Measurements from ENCODE around the gene SGPL1.

SGPL1 gene

DNA sequence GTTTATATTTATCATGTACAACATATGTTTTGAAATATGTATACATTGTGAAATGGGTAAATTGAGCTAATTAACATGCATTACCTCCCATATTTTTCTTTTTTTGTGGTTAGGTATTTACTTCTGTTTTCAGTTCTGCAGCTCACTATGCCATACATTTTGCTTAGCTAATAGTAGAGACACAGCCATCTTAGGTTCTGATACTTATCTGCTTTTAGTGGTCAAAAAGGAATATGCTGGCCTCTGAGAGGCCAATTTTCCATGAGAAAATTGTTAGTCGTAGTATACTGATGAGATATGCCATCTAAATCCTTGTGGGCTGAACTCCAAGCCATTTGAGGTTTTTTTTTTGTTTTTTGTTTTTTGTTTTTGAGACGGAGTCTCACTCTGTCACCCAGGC is 31.0 kb downstream of the SGPL1 start:
- no peak overlapping the region for H3K4me2 ChIP-seq
- H3K36me3 ChIP-seq (ENCODE audit: insufficient read depth) = no peaks in the 10 kb centered on the region
- H3K27ac ChIP-seq = no peak overlapping the region
- peaks cover 9% of the 10 kb centered on the region for H3K4me1 ChIP-seq (ENCODE audit: low read depth, poor library complexity, severe bottlenecking)
- H2AFZ ChIP-seq (ENCODE audit: low read depth) = no peak overlapping the region
- H4K20me1 ChIP-seq (ENCODE audit: insufficient read depth) = no peaks in the 10 kb centered on the region
- H3K9ac ChIP-seq = no peak overlapping the region
- TF ChIP-seq, protein P1, sequence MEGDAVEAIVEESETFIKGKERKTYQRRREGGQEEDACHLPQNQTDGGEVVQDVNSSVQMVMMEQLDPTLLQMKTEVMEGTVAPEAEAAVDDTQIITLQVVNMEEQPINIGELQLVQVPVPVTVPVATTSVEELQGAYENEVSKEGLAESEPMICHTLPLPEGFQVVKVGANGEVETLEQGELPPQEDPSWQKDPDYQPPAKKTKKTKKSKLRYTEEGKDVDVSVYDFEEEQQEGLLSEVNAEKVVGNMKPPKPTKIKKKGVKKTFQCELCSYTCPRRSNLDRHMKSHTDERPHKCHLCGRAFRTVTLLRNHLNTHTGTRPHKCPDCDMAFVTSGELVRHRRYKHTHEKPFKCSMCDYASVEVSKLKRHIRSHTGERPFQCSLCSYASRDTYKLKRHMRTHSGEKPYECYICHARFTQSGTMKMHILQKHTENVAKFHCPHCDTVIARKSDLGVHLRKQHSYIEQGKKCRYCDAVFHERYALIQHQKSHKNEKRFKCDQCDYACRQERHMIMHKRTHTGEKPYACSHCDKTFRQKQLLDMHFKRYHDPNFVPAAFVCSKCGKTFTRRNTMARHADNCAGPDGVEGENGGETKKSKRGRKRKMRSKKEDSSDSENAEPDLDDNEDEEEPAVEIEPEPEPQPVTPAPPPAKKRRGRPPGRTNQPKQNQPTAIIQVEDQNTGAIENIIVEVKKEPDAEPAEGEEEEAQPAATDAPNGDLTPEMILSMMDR (conservative IDR thresholded peaks at IDR 0.05; ENCODE audit: low read depth, low read length) = no peak
- no peak overlapping the region for H3K4me3 ChIP-seq (IDR thresholded peaks at IDR 0.05; ENCODE audit: insufficient read depth, low read depth, low read length)
- no peaks in the 10 kb centered on the region for H3K27me3 ChIP-seq (ENCODE audit: insufficient read depth, low read depth)
- H3K79me2 ChIP-seq (ENCODE audit: insufficient read depth, low read depth) = no peaks in the 10 kb centered on the region

DNA sequence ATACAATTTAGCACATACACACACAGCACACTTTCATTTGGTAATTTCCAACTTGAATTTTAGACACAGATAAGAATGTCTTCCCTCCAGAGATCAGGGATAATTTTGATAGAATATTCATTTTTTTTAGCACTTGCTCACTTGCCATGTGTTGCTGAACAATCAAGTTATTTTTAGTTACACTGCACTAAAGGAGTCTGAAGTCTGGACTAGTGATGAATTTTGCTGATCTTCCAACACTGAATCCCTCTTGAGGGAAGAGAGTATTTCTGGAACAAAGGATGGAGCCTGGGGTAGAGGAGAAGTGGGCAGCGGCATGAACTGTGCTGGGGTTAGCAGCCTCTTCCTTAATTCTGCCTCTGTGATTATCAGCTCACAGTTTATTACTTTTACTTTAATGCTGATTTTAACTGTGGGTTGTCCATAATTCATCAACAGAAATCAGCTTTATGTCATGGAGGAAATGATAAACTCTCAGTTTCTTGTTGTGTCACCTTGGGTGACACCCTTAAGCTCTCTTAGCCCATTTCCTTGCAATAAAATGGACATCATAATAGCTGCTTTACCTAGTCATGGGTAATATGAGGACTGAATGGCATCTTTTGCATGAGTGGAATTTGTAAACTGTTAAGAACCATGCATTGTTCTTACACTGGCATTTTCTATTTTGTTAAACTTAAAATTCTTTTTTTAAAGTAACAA is 32.1 kb downstream of the SGPL1 start:
- H3K79me2 ChIP-seq (ENCODE audit: insufficient read depth, low read depth) = no peaks in the 10 kb centered on the region
- no peak overlapping the region for H2AFZ ChIP-seq (ENCODE audit: low read depth)
- TF ChIP-seq, protein P1 (conservative IDR thresholded peaks at IDR 0.05; ENCODE audit: low read depth, low read length) = no peak
- H3K27ac ChIP-seq = no peak overlapping the region
- H4K20me1 ChIP-seq (ENCODE audit: insufficient read depth) = no peaks in the 10 kb centered on the region
- H3K4me2 ChIP-seq = no peak overlapping the region
- H3K4me1 ChIP-seq (ENCODE audit: low read depth, poor library complexity, severe bottlenecking) = peaks cover 9% of the 10 kb centered on the region
- no peaks in the 10 kb centered on the region for H3K27me3 ChIP-seq (ENCODE audit: insufficient read depth, low read depth)
- H3K36me3 ChIP-seq (ENCODE audit: insufficient read depth) = no peaks in the 10 kb centered on the region
- H3K9ac ChIP-seq = no peak overlapping the region
- no peak overlapping the region for H3K4me3 ChIP-seq (IDR thresholded peaks at IDR 0.05; ENCODE audit: insufficient read depth, low read depth, low read length)

DNA sequence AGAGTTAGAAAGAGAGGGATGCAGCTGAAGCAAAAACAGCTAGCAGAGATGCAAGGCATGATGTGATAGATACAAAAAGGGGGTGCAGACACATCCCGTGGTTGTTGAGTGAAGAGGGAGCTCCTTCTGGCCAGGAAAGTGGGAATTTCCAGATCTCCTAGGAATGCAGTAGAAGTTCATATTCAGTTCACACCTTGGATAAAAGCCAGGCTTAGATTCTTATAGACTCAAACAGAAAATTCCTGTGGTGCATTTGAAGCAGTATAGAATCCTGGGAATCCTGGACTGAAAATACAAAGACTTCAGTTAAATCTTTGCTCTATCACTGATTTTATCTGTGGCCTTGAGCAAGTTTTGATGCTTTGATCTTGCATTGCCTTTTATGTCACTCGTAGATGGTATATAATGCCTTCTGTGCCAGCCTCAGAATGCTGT is 33.9 kb downstream of the SGPL1 start:
- Histone ChIP-seq H3K4me1 (ENCODE audit: low read depth, poor library complexity, severe bottlenecking) (peaks cover 15% of the 10 kb centered on the region), H2AFZ (ENCODE audit: low read depth) (no peak overlapping the region), H3K9ac (no peak overlapping the region), H3K27ac (no peak overlapping the region), H3K36me3 (ENCODE audit: insufficient read depth) (no peaks in the 10 kb centered on the region), H4K20me1 (ENCODE audit: insufficient read depth) (no peaks in the 10 kb centered on the region), H3K4me2 (no peak overlapping the region), H3K79me2 (ENCODE audit: insufficient read depth, low read depth) (no peaks in the 10 kb centered on the region), H3K27me3 (ENCODE audit: insufficient read depth, low read depth) (no peaks in the 10 kb centered on the region), H3K4me3 (IDR thresholded peaks at IDR 0.05; ENCODE audit: insufficient read depth, low read depth, low read length) (no peak overlapping the region)
- TF ChIP-seq, protein P1 (conservative IDR thresholded peaks at IDR 0.05; ENCODE audit: low read depth, low read length) = no peak

DNA sequence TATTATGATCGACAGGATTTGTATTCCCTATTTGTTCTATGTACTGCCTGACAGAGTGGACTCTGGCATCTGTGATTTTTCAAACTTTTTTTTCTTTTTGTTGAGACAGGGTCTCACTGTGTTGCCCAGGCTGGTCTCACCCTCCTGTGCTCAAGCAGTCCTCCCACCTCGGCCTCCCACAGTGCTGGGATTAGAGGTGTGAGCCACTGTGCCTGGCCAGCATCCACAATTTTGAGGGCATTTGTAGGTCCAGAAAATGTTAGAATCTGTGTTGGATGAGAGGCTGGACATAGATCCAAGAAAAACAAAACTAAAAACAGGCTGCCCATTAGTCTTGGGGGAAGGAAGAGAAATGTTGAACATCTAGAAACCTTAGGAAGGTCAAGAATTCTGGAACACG is 34.3 kb downstream of the SGPL1 start:
- Histone ChIP-seq H3K4me2 (no peak overlapping the region), H3K9ac (no peak overlapping the region), H3K27ac (no peak overlapping the region), H2AFZ (ENCODE audit: low read depth) (no peak overlapping the region), H3K4me3 (IDR thresholded peaks at IDR 0.05; ENCODE audit: insufficient read depth, low read depth, low read length) (no peak overlapping the region), H3K27me3 (ENCODE audit: insufficient read depth, low read depth) (0 out of 2 replicates have a peak, but pooled peaks cover 3% of the 10 kb centered on the region), H3K4me1 (ENCODE audit: low read depth, poor library complexity, severe bottlenecking) (peaks cover 20% of the 10 kb centered on the region), H3K79me2 (ENCODE audit: insufficient read depth, low read depth) (no peaks in the 10 kb centered on the region), H3K36me3 (ENCODE audit: insufficient read depth) (no peaks in the 10 kb centered on the region), H4K20me1 (ENCODE audit: insufficient read depth) (no peaks in the 10 kb centered on the region)
- TF ChIP-seq, protein P1 (conservative IDR thresholded peaks at IDR 0.05; ENCODE audit: low read depth, low read length) = no peak
